ENCODE data around the gene KDM2A. TPM values are rescaled to one million over a fixed set of nuclear protein-coding genes. Genes with fewer than 3 reads are reported as not detected.

Gene KDM2A
- total RNA-seq, 4 donors from 2014 or later = 44.9 to 69.5 (median 51.4) TPM

DNA sequence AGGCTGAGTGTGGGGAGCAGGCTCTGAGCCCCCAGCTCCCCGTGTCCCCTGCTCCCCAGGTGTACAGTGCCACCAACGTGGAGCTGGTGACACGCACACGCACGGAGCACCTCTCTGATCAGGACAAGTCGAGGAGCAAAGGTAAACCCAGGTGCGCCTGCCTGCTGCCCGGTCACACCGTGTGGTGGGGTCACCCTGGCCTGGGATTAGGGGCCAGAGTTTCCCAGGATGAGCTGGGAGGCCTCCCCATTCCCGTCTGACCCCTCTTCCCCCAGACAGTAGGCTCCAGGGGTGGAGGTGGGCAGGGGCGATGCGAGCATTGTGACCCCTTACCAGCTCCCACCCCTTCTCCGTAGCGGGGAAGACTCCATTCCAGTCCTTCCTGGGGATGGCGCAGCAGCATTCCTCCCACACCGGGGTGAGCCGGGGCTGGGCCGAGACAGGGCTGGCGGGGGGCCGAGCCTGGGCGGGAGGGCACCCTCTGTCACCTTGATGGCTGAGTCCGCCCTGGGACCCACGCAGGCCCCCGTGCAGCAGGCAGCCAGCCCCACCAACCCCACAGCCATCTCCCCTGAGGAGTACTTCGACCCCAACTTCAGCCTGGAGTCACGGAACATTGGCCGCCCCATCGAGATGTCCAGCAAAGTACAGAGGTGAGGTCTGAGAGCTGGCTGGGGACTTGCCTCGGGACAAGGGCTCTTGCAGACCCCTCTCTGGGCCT is 180.6 kb downstream of the KDM2A start:
- DNase-seq (ENCODE audit: extremely low spot score) = no peak
- Histone ChIP-seq H3K4me1 (peaks cover 23 to 33% (median 28%) of the 10 kb centered on the region in 4 donors), H3K9me3 (peaks cover 0 to 9% (median 3%) of the 10 kb centered on the region in 4 donors), H3K27me3 (no peaks in the 10 kb centered on the region), H3K27ac (replicated peaks in 1 of 4) (no peak overlapping the region), H3K4me3 (no peak overlapping the region), H3K36me3 (peaks cover 35 to 63% (median 50%) of the 10 kb centered on the region in 4 donors)
- TF ChIP-seq, protein P1, sequence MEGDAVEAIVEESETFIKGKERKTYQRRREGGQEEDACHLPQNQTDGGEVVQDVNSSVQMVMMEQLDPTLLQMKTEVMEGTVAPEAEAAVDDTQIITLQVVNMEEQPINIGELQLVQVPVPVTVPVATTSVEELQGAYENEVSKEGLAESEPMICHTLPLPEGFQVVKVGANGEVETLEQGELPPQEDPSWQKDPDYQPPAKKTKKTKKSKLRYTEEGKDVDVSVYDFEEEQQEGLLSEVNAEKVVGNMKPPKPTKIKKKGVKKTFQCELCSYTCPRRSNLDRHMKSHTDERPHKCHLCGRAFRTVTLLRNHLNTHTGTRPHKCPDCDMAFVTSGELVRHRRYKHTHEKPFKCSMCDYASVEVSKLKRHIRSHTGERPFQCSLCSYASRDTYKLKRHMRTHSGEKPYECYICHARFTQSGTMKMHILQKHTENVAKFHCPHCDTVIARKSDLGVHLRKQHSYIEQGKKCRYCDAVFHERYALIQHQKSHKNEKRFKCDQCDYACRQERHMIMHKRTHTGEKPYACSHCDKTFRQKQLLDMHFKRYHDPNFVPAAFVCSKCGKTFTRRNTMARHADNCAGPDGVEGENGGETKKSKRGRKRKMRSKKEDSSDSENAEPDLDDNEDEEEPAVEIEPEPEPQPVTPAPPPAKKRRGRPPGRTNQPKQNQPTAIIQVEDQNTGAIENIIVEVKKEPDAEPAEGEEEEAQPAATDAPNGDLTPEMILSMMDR (IDR thresholded peaks at IDR 0.05) = no peak
- TF ChIP-seq POLR2A (IDR thresholded peaks at IDR 0.05; ENCODE audit: low read depth) = no peak
- no peak for TF ChIP-seq EP300 (IDR thresholded peaks at IDR 0.05)
- TF ChIP-seq POLR2AphosphoS5 (IDR thresholded peaks at IDR 0.05) = no peak
- intact Hi-C loops (cut with DNase I) = no loop called here
- WGBS = 96% methylated on average over 9 of the region's 29 CpGs

DNA sequence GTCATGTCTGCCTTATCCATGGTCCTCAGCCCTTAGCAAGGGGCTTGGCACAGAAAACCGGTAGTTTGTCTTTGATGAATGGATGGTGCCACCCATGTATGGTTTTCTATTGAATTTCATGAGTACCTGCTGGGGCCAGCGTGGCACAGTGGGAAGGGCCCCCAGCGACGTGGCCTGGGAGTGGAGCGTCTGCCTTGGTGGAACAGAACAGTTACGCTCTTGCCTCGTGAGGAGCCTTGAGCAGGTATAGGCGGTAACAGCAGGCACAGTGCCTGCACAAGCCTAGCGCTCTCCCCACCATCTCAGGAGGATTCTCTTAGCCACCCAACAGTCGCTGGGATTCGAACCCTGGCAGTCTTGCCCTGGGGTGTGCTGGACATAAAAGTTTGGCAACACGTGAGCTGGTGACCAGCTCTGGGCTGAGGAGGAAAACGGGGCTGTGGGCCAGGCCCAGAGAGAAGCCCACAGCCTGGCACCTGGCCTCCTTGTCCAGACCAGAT is 181.2 kb downstream of the KDM2A start:
- WGBS = 98% methylated on average over 13 of the region's 13 CpGs
- intact Hi-C loops (cut with DNase I) = no loop called here
- Histone ChIP-seq H3K27ac (replicated peaks in 1 of 4) (no peak overlapping the region), H3K36me3 (peaks cover 32 to 58% (median 43%) of the 10 kb centered on the region in 4 donors), H3K9me3 (peaks cover 0 to 9% (median 3%) of the 10 kb centered on the region in 4 donors), H3K27me3 (no peaks in the 10 kb centered on the region), H3K4me3 (no peak overlapping the region), H3K4me1 (peaks cover 24 to 38% (median 35%) of the 10 kb centered on the region in 4 donors)
- no peak for DNase-seq (ENCODE audit: extremely low spot score)
- no peak for TF ChIP-seq EP300 (IDR thresholded peaks at IDR 0.05)
- TF ChIP-seq POLR2A (IDR thresholded peaks at IDR 0.05; ENCODE audit: low read depth) = no peak
- TF ChIP-seq, protein P1 (IDR thresholded peaks at IDR 0.05) = no peak
- no peak for TF ChIP-seq POLR2AphosphoS5 (IDR thresholded peaks at IDR 0.05)

DNA sequence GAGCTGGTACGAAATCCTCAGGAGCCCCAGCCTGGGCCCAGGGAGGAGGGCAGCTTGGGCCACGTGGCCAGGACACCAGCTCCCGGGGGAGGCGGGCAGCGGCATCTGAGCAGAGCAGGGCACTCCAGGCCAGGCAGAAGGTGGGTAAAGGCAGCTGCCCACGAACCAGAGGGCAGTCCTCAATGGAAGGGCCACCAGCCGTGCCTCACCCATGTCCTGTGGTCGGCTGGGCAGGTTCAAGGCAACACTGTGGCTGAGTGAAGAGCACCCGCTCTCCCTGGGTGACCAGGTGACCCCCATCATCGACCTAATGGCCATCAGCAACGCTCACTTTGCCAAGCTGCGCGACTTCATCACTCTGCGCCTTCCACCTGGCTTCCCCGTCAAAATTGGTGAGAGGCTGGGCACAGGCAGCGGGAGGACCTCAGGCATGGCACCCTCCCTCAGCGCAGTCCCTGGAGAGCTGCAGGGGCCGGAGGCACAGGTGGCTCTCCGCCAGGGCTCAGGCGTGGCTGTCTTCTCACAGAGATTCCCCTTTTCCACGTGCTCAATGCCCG is 181.8 kb downstream of the KDM2A start:
- Histone ChIP-seq H3K4me1 (peaks cover 24 to 42% (median 39%) of the 10 kb centered on the region in 4 donors), H3K27ac (replicated peaks in 1 of 4) (no peak overlapping the region), H3K27me3 (no peaks in the 10 kb centered on the region), H3K4me3 (no peak overlapping the region), H3K9me3 (peaks cover 0 to 4% (median under 1%) of the 10 kb centered on the region in 4 donors), H3K36me3 (peaks cover 28 to 55% (median 40%) of the 10 kb centered on the region in 4 donors)
- DNase-seq (ENCODE audit: extremely low spot score) = no peak
- intact Hi-C loops (cut with DNase I) = no loop called here
- TF ChIP-seq, protein P1 (IDR thresholded peaks at IDR 0.05) = no peak
- TF ChIP-seq EP300 (IDR thresholded peaks at IDR 0.05) = no peak
- WGBS = 96% methylated on average over 18 of the region's 22 CpGs

DNA sequence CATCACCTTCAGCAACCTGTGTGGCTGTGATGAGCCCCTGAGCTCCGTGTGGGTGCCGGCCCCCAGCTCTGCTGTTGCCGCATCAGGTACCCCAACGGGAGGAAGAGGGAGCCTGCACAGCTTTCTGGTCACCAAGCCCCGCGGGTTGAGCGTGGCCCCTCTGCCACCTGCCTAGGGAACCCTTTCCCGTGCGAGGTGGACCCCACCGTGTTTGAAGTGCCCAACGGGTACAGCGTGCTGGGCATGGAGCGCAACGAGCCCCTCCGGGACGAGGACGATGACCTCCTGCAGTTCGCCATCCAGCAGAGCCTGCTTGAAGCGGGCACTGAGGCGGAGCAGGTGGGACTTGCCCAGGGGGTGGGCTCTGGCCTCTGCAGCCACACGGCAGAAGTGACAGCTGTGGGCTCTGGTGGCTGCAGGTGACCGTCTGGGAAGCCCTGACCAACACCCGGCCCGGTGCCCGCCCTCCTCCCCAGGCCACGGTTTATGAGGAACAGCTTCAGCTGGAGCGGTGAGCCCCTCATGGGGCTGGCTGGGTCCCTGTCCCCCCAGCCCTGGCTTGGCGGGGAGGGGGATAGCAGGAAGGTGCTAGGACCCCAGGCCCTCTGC is 182.4 kb downstream of the KDM2A start:
- H3K27me3 ChIP-seq = no peaks in the 10 kb centered on the region
- H3K27ac ChIP-seq (replicated peaks in 1 of 4) = no peak overlapping the region
- H3K4me1 ChIP-seq = peaks cover 24 to 42% (median 39%) of the 10 kb centered on the region in 4 donors
- intact Hi-C loops (cut with DNase I) = no loop called here
- DNase-seq (ENCODE audit: extremely low spot score) = no peak
- no peaks in the 10 kb centered on the region for H3K9me3 ChIP-seq
- TF ChIP-seq POLR2AphosphoS5 (IDR thresholded peaks at IDR 0.05) (no peak), POLR2A (IDR thresholded peaks at IDR 0.05; ENCODE audit: low read depth) (no peak), EP300 (IDR thresholded peaks at IDR 0.05) (no peak)
- TF ChIP-seq, protein P1 (IDR thresholded peaks at IDR 0.05) = no peak
- H3K36me3 ChIP-seq = peaks cover 28 to 54% (median 40%) of the 10 kb centered on the region in 4 donors
- 90% methylated on average over 2 of the region's 28 CpGs for WGBS
- H3K4me3 ChIP-seq = peak overlapping the region in 1 of 4 donors; percentile 79
